Measurements from ENCODE around the gene ZNF24.

Gene ZNF24

DNA sequence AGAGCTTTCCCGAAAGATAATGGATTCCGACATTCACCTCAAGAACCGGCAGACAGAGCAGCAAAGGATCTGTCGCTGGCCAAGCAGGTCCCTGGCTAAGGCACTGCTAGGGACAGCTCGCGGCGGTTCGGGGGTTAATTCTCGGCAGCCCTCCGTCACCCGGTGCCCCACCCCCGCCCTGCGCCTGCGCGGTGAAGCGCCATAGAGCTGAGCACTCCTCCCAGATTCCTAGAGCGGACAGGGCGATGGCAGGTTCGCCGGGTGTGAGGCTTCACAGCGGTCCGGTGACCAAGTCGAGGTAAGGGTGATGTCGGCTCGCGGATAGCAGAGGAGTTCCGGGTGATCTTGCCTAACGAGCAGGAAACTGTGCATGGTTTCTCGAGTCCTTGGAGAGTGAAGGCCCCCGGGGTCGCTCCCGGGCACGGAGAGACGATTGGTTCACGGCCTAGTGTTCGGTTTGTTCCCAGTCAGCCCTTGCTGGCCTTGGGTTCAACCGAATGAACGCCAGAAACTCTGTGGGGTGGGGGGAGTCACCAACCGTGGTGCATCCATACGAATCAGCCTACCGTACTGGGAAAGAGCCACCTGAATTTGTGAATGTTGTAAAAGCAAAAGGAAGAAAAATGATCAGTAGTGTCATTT is 54.0 kb downstream of the ZNF24 start, which contains the start of gene ZSCAN30:
Gene ZSCAN30 (minus strand): TSS at position 136 of the 642 bp plus-strand sequence. CDS start 25,877 bp downstream, outside the sequence.
- peak; percentile 98 for DNase-seq (ENCODE audit: low spot score)

DNA sequence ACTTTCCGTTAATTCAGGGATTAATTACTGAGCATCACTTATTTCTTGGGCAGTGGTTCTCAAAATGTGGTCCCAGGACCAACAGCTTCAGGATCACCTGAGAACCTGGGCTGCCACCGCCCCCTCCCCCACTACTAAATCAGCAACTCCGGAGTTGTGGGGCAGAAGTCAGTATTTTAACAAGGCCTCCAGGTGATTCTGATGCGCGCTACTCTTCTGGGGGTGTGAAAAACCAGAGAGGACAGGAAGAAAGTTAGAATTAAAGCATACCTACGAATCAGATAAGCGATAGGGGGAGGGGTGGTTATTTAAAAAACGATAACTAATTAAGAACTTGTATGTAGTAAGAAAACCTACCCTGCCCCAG is 54.5 kb downstream of the ZNF24 start:
- no peak for DNase-seq (ENCODE audit: low spot score)

DNA sequence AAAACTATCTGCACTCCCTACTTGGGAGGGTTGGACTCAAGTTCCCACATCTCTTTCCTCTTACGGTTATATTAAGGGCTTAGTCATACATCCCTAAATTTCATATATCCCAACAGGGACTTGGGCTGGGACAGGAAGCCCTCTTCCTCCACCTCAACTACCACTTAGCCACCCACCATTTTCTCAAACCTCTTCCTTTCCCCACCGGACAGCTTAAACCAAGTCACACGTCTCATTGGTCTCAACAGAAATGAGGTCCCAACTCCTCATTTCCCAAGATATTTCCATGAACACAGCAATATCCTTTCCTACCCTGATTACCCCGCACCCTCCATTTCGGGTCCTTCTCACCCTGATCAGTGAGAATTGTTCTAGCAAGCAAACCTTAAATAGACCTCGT is 54.9 kb downstream of the ZNF24 start:
- no peak for DNase-seq (ENCODE audit: low spot score)

DNA sequence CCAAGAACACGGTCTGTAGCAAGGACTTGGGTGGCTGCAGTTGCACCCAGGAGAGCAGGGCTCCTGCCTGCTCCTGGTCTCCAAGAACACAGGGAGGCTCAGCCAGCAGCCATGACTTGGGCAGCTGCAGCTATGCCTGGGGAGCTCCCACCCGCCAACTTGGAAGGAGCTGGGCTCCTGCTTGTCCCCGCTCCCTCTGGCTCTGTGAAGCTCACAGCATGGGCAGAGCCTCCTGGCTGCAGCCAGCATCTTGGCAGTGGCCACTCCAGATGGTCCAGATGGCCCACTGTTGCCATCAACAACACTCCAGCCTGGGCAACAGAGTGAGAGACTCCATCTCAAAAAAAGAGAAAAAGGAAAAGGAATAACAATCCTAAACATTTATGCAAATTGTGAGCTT is 59.4 kb downstream of the ZNF24 start:
- DNase-seq (ENCODE audit: low spot score) = no peak

DNA sequence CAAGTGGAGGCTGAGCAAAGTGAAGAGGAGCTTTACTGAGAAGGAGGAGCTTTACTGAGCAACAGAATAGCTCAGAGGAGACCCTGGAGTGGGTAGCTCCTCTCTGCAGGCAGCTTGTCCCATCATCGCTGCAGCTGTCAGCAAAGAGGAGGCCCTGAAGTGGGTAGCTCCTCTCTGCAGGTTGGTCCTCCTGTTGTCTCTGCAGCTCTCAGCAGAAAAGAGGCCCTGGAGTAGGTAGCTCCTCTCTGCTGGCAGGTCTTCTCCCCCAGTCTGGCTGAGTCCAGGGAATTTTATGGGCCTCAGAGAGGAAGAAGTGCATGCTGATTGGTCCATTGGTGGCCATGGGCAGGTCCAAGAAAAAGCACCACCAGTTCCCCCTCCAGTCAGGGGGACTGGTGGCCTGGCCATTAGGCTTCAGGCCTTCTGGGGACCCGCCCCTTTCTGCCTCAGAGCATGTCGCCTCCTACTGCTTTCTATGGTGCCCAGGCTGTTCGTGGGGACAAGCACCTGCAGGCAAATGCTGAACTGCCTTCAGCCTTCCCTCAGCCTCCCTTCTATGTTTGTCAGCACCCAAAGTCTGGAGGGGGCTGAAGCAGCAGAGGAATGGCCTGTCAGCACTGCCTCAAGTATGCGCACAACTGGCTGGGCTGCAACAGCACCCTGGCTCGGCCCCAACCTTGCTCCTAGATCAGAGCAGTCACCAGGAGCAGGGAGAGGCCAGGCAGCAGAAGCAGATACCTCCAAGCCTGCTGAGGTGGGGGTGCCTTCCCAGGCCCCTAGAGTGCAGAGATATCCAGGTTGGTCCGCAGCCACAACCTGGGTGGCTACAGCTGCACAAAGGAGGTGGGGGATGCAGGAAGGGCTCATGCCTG is 60.1 kb downstream of the ZNF24 start:
- DNase-seq (ENCODE audit: low spot score) = no peak

DNA sequence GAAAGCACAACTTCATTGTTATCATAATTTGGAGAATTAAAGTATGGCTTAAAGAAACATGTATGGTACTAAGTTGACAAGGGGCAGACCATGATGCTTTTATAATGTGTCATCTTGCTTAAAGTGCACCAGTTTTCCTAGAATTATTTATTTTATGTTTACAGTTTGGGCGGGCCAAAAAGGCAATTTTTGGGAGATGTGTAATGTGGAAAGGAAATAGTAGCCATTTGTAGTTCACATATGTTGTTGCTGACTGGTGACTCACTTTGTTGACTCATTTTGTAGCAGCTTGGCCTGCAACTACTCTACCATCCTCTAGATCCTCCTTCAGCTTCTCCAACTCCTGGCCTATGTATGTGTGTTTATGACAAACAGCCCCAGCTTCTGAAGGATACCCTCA is 61.9 kb downstream of the ZNF24 start:
- DNase-seq (ENCODE audit: low spot score) = no peak

All from CD4-positive, alpha-beta T cell treated with Interleukin-15 for 4 hours (primary cell).